Measurements from ENCODE around the gene NAPSA. TPM values are rescaled to one million over a fixed set of nuclear protein-coding genes. Genes with fewer than 3 reads are reported as not detected.

The NAPSA gene
- total RNA-seq, 1 donor = not detected

DNA sequence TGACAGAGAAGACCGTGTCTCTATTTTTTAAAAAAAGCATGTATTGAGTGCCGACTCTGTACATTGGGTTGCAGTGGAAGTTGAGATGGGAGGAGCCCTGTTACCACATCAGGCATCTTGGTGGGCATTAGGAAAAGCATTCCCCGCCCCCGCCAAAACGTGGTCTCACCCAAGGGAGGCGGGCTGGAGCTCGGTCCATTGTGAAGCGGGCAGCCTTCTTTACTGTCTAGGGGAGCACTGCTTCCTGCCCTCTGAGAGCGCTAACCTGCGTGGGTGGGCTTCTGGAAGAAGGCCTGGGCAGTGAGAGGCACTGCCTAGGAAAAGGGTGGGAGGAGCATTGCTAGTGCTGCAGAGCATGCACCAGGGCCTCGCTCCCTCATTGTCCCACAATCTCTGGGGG is 14.7 kb upstream of the NAPSA start:
- H3K4me3 ChIP-seq (ENCODE audit: low read depth, low read length) = no peak overlapping the region
- TF ChIP-seq, protein P1, sequence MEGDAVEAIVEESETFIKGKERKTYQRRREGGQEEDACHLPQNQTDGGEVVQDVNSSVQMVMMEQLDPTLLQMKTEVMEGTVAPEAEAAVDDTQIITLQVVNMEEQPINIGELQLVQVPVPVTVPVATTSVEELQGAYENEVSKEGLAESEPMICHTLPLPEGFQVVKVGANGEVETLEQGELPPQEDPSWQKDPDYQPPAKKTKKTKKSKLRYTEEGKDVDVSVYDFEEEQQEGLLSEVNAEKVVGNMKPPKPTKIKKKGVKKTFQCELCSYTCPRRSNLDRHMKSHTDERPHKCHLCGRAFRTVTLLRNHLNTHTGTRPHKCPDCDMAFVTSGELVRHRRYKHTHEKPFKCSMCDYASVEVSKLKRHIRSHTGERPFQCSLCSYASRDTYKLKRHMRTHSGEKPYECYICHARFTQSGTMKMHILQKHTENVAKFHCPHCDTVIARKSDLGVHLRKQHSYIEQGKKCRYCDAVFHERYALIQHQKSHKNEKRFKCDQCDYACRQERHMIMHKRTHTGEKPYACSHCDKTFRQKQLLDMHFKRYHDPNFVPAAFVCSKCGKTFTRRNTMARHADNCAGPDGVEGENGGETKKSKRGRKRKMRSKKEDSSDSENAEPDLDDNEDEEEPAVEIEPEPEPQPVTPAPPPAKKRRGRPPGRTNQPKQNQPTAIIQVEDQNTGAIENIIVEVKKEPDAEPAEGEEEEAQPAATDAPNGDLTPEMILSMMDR (IDR thresholded peaks at IDR 0.05; ENCODE audit: insufficient read depth, low read length) = no peak
- no peak for DNase-seq (ENCODE audit: low read depth)

DNA sequence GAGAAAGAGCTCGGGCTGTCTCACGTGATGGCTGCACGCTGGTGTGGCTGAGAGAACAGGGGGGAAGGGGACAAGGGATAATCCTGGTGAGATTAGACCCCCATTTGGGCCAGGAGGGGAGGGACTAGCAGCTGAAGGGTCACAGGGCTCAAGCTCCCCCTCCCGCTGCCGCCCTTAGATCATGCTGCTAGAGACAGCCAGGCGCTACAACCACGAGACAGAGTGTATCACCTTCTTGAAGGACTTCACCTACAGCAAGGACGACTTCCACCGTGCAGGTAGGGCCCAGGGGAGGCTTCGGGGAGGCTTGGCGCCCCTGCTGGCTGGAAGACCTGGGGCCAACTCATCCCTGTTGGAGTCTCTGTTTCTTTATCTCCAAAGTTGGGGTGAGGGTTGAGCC is 14.2 kb upstream of the NAPSA start:
- TF ChIP-seq, protein P1 (IDR thresholded peaks at IDR 0.05; ENCODE audit: insufficient read depth, low read length) = no peak
- no peak for DNase-seq (ENCODE audit: low read depth)
- no peak overlapping the region for H3K4me3 ChIP-seq (ENCODE audit: low read depth, low read length)

GRCh38 chr19:50378863-50379236 is 13.4 kb upstream of the NAPSA start:
- H3K4me3 ChIP-seq (ENCODE audit: low read depth, low read length) = no peak overlapping the region
- DNase-seq (ENCODE audit: low read depth) = no peak
- TF ChIP-seq, protein P1 (IDR thresholded peaks at IDR 0.05; ENCODE audit: insufficient read depth, low read length) = no peak

DNA sequence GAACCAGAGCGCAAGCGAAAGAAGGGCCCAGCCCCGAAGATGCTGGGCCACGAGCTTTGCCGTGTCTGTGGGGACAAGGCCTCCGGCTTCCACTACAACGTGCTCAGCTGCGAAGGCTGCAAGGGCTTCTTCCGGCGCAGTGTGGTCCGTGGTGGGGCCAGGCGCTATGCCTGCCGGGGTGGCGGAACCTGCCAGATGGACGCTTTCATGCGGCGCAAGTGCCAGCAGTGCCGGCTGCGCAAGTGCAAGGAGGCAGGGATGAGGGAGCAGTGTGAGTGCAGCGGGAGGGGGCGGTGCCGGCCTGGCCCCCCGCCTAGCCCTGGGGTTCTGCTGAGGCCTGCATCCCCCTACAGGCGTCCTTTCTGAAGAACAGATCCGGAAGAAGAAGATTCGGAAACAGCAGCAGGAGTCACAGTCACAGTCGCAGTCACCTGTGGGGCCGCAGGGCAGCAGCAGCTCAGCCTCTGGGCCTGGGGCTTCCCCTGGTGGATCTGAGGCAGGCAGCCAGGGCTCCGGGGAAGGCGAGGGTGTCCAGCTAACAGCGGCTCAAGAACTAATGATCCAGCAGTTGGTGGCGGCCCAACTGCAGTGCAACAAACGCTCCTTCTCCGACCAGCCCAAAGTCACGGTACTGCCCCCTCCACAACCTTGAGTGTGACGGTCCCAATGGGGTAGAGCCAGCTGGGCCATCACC is 12.9 kb upstream of the NAPSA start:
- TF ChIP-seq, protein P1 (IDR thresholded peaks at IDR 0.05; ENCODE audit: insufficient read depth, low read length) = no peak
- DNase-seq (ENCODE audit: low read depth) = no peak
- no peak overlapping the region for H3K4me3 ChIP-seq (ENCODE audit: low read depth, low read length)

DNA sequence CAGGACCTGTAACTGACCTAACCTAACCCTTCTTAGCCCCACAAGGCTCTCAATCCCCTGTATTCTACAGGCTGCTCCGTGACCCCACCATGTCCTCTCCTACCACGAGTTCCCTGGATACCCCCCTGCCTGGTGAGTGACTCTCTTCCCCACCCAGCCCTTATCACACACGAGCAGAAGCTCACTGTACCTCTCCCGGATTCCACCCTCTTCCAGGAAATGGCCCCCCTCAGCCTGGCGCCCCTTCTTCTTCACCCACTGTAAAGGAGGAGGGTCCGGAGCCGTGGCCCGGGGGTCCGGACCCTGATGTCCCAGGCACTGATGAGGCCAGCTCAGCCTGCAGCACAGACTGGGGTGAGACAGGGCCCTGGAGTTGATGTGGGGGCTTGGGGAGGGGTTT is 12.1 kb upstream of the NAPSA start:
- no peak overlapping the region for H3K4me3 ChIP-seq (ENCODE audit: low read depth, low read length)

GRCh38 chr19:50377051-50377461 is 11.6 kb upstream of the NAPSA start:
- no peak for DNase-seq (ENCODE audit: low read depth)
- H3K4me3 ChIP-seq (ENCODE audit: low read depth, low read length) = peak overlapping the region; percentile 55
- TF ChIP-seq, protein P1 (IDR thresholded peaks at IDR 0.05; ENCODE audit: insufficient read depth, low read length) = no peak

More for the DNA sequence above, 12.1 kb upstream of the NAPSA start:
- DNase-seq (ENCODE audit: low read depth) = no peak
- TF ChIP-seq, protein P1 (IDR thresholded peaks at IDR 0.05; ENCODE audit: insufficient read depth, low read length) = no peak

Data from fibroblast of the aortic adventitia (primary cell).